Measurements from ENCODE around the gene PLS3.
"Not testable (repeated sequence)": the region's sequence is repeated elsewhere in the genome, so short reads cannot be mapped to it uniquely, and the experiment has no call there.

Gene PLS3

DNA sequence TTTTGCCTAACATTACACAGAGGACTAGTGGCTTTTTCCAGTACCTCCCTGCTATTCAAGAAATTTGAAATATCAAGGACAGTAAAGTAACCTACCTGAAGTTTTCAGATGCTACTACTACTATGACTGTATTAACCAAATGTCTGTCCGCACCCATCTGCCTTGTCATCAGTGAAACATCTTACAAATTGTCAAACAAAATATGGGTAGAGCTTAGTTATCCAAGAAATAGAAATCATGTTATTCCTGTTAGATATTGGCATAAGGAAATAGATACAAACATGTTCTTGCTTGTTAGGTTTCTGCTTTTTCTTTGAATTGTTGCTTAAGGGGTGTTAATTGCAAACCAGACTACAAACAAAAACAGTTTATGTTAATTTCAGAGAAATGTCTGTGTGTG lies 63.9 kb downstream of the PLS3 start:
- no peak for DNase-seq (ENCODE audit: low read depth)
- TF ChIP-seq, protein P1, sequence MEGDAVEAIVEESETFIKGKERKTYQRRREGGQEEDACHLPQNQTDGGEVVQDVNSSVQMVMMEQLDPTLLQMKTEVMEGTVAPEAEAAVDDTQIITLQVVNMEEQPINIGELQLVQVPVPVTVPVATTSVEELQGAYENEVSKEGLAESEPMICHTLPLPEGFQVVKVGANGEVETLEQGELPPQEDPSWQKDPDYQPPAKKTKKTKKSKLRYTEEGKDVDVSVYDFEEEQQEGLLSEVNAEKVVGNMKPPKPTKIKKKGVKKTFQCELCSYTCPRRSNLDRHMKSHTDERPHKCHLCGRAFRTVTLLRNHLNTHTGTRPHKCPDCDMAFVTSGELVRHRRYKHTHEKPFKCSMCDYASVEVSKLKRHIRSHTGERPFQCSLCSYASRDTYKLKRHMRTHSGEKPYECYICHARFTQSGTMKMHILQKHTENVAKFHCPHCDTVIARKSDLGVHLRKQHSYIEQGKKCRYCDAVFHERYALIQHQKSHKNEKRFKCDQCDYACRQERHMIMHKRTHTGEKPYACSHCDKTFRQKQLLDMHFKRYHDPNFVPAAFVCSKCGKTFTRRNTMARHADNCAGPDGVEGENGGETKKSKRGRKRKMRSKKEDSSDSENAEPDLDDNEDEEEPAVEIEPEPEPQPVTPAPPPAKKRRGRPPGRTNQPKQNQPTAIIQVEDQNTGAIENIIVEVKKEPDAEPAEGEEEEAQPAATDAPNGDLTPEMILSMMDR (conservative IDR thresholded peaks at IDR 0.05; ENCODE audit: low read depth, low read length) = no peak
- H3K4me3 ChIP-seq (ENCODE audit: low read depth, low read length) = no peak overlapping the region

DNA sequence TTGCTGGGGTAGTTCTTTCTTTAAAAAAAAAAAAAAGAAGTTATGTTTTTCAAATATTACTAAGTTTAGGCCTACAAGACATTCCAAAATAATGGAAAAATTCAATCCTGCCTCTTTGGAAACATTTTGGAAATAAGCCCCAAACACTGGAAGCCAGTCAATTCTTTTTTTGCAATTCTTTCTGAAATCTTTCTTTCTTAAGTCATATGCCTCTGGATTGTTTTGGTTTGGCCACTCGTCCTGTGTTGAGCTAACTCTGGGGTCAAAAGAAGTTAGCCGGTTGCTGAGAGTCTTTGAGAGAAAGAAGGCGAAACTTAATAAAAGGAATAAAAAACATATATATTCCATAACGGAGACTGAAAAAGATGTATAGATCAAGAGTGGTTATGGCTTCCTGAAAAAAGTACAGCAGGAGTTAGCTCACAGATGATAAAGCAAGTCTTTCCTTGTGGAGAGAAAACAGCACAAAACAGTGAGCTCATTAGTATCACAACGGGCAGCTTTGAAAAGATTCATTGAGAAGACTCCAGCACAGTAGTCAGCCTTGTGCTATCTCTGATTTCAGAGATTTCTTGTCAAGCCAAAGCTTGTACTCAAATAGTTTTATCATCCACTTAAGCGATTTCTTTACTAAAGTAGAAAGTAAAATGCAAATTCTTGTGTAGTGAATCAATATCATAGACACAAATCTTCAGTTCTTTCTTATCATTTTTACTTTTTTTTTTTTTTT lies 64.8 kb downstream of the PLS3 start:
- no peak overlapping the region for H3K4me3 ChIP-seq (ENCODE audit: low read depth, low read length)
- DNase-seq (ENCODE audit: low read depth) = peak; percentile 69
- TF ChIP-seq, protein P1 (conservative IDR thresholded peaks at IDR 0.05; ENCODE audit: low read depth, low read length) = no peak

DNA sequence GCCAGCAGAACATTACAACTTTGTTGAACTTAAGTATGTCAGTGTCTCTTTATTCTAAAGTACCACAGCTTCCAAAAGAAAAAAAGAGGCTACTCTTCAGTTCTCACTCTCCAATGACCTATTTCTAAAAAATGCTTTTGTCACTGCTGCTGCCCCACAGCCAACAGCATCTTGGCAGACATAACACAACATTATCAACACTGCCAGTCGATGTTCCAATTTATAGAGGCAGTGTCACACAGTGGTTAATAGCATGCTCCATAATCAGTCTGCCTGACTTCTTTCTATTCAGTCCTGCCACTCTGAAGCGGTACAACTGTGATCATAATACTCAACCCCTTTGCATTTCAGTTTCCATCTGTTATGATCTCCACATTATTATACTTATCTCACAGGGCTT lies 69.2 kb downstream of the PLS3 start:
- TF ChIP-seq, protein P1 (conservative IDR thresholded peaks at IDR 0.05; ENCODE audit: low read depth, low read length) = no peak
- no peak for DNase-seq (ENCODE audit: low read depth)
- H3K4me3 ChIP-seq (ENCODE audit: low read depth, low read length) = no peak overlapping the region

DNA sequence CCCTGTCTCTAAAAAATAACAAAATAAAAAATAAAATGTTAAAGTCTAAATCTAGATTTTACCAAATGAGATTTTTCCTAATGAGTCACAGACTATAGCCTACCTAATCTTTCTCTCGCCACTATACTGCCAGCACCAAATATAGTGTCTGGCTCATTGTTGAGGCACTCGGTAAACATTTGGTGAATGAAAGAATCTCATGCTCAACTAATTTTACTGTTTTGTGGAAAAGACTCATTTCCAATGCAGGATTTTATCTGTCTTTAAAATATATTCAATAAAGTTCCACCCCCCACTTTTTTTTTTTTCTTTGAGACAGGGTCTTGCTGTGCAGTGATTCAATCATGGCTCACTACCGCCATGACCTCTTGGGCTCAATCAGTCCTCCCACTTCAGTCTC lies 71.5 kb downstream of the PLS3 start:
- TF ChIP-seq, protein P1 (conservative IDR thresholded peaks at IDR 0.05; ENCODE audit: low read depth, low read length) = no peak
- DNase-seq (ENCODE audit: low read depth) = no peak
- H3K4me3 ChIP-seq (ENCODE audit: low read depth, low read length) = no peak overlapping the region

DNA sequence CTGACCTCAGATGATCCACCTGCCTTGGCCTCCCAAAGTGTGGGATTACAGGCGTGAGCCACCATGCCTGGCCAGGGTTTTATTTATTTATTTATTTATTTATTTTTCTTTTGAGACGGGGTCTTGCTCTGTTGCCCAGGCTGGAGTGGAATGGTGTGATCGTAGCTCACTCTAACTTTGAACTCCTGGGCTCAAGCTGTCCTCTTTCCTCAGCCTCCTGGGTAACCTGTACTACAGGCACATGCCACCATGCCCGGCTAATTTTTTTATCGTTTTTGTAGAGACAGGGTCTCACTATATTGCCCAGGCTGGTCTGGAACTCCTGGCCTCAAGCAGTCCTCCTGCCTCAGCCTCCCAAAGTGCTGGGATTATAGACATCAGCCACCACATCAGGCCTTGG lies 72.4 kb downstream of the PLS3 start:
- not testable (repeated sequence) for DNase-seq (ENCODE audit: low read depth); H3K4me3 ChIP-seq (ENCODE audit: low read depth, low read length)

DNA sequence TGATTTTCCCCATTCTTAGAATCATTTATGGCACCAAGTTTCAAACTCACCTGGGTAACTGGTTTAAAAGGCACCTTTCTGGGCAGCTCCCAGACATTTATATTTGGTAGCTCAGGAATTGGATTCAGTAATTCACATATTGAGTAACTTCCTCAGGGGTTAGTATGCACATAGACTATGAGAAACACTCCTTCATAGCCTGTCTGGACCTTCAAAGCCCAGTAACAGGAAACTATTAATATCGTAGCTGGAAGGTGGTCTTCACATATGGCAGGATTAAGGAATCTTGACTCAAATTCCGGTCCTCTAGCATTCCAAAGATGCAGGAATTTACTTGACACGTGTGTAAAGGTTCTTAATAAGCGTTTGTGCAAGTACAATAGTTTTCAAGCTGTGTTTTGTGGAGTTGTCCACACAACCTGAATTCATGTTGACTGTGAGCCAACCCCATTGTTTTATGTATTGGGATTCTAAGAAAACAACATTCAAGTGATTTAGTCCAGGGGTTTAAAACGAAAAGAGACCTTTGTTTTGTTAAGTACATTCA lies 78.4 kb downstream of the PLS3 start:
- no peak overlapping the region for H3K4me3 ChIP-seq (ENCODE audit: low read depth, low read length)
- DNase-seq (ENCODE audit: low read depth) = peak; percentile 24
- TF ChIP-seq, protein P1 (conservative IDR thresholded peaks at IDR 0.05; ENCODE audit: low read depth, low read length) = no peak

DNA sequence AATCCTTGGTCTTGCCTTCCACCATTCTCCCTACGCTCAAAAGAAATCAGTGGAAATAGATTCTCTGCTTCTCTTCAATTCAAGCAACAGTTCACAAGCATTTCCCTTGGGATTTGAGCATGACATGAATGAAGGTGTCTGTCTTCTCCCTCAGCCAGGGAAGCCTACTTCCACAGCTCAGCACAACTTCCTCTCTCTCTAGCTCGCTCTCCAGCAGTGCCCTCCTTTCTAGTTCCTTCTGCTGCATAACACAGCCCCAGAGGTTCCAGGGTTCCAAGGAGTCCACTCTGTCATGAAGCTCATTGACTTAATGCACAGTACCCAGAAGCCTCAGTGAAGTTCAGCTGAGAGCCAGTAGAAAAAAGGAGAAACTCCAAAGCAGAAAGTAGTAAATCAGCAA lies 81.3 kb downstream of the PLS3 start:
- TF ChIP-seq, protein P1 (conservative IDR thresholded peaks at IDR 0.05; ENCODE audit: low read depth, low read length) = no peak
- no peak overlapping the region for H3K4me3 ChIP-seq (ENCODE audit: low read depth, low read length)
- no peak for DNase-seq (ENCODE audit: low read depth)
